H1 (cell line): ENCODE data around the gene MAGI1. TPM values are rescaled to one million over a fixed set of nuclear protein-coding genes. Genes with fewer than 3 reads are reported as not detected.

Source experiments
- CTCF ChIA-PET: fragments of 300-600 bp; sonication (Branson Sonifier 250); formaldehyde crosslinking; loops from one replicate; lab custom pipeline; 2021; ENCODE audit not compliant: partially characterized antibody; lab: Charles Lee
- POLR2A ChIA-PET: fragments of 300-600 bp; sonication (Branson Sonifier 250); formaldehyde crosslinking; loops from one replicate; lab custom pipeline; 2021; ENCODE audit warnings: inconsistent platforms; ENCODE audit not compliant: partially characterized antibody; lab: Charles Lee
- DNase-seq, 2 experiments: peaks; one replicate each; pipeline versions ENCODE4 v3.0.0 to v3.0.0-alpha.2; 2010 to 2022; ENCODE audit warnings: low spot score in 2 of 2, low read depth in 1 of 2, mixed read lengths in 1 of 2
- FAIRE-seq: peaks from 2 replicates; lab custom pipeline; 2011; peaks lifted over from hg19 to GRCh38; lab: Jason Lieb, UNC
- H2AFZ ChIP-seq: 2 replicates; pipeline ENCODE4 v1.8.1; 2012; ENCODE audit warnings: low read length, inconsistent platforms
- H2AK5ac ChIP-seq: 2 replicates; pipeline ENCODE4 v1.6.1; 2013; ENCODE audit warnings: low read depth, low read length
- H2BK120ac ChIP-seq: replicated peaks from 2 replicates; pipeline ENCODE3; 2013; ENCODE audit warnings: low read depth, low read length, inconsistent platforms
- H2BK12ac ChIP-seq: 2 replicates; pipeline ENCODE4 v1.6.1; 2013; ENCODE audit warnings: low read depth, low read length
- H2BK15ac ChIP-seq: 2 replicates; pipeline ENCODE4 v1.6.1; 2013; ENCODE audit warnings: low read length
- H2BK20ac ChIP-seq: 2 replicates; pipeline ENCODE4 v1.6.1; 2013; ENCODE audit warnings: low read length
- H2BK5ac ChIP-seq: 2 replicates; pipeline ENCODE4 v1.6.1; 2013; ENCODE audit warnings: low read depth, low read length
- H3K14ac ChIP-seq: 2 replicates; pipeline ENCODE4 v1.6.1; 2013; ENCODE audit warnings: inconsistent platforms; ENCODE audit not compliant: insufficient read length
- H3K18ac ChIP-seq: 2 replicates; pipeline ENCODE4 v1.6.1; 2013; ENCODE audit warnings: low read length; ENCODE audit errors: extremely low read depth
- H3K23ac ChIP-seq: 2 replicates; pipeline ENCODE4 v1.6.1; 2013; ENCODE audit warnings: inconsistent platforms; ENCODE audit not compliant: insufficient read length
- H3K23me2 ChIP-seq: 2 replicates; pipeline ENCODE4 v1.6.1; 2013; ENCODE audit warnings: low read depth, low read length
- H3K27ac ChIP-seq: 2 replicates; pipeline ENCODE4 v1.6.1; 2011; ENCODE audit warnings: low read depth, low read length, inconsistent platforms
- H3K27me3 ChIP-seq, 4 experiments: replicated peaks in 1 of 4; 1 replicate in 1 of 4; 2 replicates in 3 of 4; pipeline versions ENCODE4 v1.6.1 to v1.8.1; 2011 to 2013; ENCODE audit warnings: low read length in 3 of 4, mild to moderate bottlenecking in 3 of 4, inconsistent platforms in 2 of 4, mixed read lengths in 2 of 4, moderate library complexity in 1 of 4; ENCODE audit not compliant: control insufficient read depth in 3 of 4, insufficient read depth in 3 of 4; ENCODE audit errors: extremely low read depth in 1 of 4
- H3K36me3 ChIP-seq, 4 experiments: 2 replicates each; pipeline versions ENCODE4 v1.6.1 to v1.8.1; 2011 to 2013; ENCODE audit warnings: mild to moderate bottlenecking in 4 of 4, low read length in 3 of 4, moderate library complexity in 2 of 4, control low read depth in 1 of 4, inconsistent platforms in 1 of 4; ENCODE audit not compliant: insufficient read depth in 4 of 4, control insufficient read depth in 2 of 4
- H3K4ac ChIP-seq: replicated peaks from 2 replicates; pipeline ENCODE3; 2013; ENCODE audit warnings: low read length, low read depth, mixed read lengths, inconsistent platforms; ENCODE audit not compliant: insufficient read length
- H3K4me1 ChIP-seq, 4 experiments: replicated peaks in 1 of 4; 1 replicate in 1 of 4; 2 replicates in 3 of 4; pipeline versions ENCODE4 v1.6.1 to v1.8.1; 2011 to 2013; ENCODE audit warnings: low read length in 3 of 4, inconsistent platforms in 2 of 4, mixed read lengths in 1 of 4; ENCODE audit not compliant: insufficient read depth in 4 of 4, control insufficient read depth in 3 of 4
- H3K4me2 ChIP-seq, 2 experiments: 2 replicates each; pipeline versions ENCODE4 v1.6.1 to v1.8.1; 2011 to 2013; ENCODE audit warnings: low read depth in 2 of 2, low read length in 2 of 2, control low read depth in 1 of 2, inconsistent platforms in 1 of 2, mild to moderate bottlenecking in 1 of 2; ENCODE audit not compliant: insufficient read depth in 1 of 2
- H3K4me3 ChIP-seq, 4 experiments: fragments of 200-600, 300-600 bp in 1 of 4; sonication (generic), shearing (Covaris generic), sonication (Bioruptor Twin) in 1 of 4; 2 replicates each; pipeline versions ENCODE4 v1.5.1 to v1.8.1; 2011 to 2016; ENCODE audit warnings: low read length in 4 of 4, low read depth in 3 of 4, control low read depth in 2 of 4, inconsistent platforms in 2 of 4, mild to moderate bottlenecking in 2 of 4, mixed read lengths in 1 of 4, moderate library complexity in 1 of 4; ENCODE audit not compliant: insufficient read depth in 2 of 4; ENCODE audit errors: extremely low read depth in 1 of 4
- H3K56ac ChIP-seq: replicated peaks from 2 replicates; pipeline ENCODE3; 2013; ENCODE audit warnings: low read depth, mild to moderate bottlenecking, mixed read lengths, low read length, inconsistent platforms; ENCODE audit not compliant: insufficient read length
- H3K79me1 ChIP-seq: 2 replicates; pipeline ENCODE4 v1.6.1; 2013; ENCODE audit warnings: low read depth, low read length, control low read depth
- H3K79me2 ChIP-seq, 2 experiments: 2 replicates each; pipeline versions ENCODE4 v1.6.1 to v1.8.1; 2012 to 2013; ENCODE audit warnings: low read length in 2 of 2, mild to moderate bottlenecking in 2 of 2, inconsistent platforms in 1 of 2; ENCODE audit not compliant: insufficient read depth in 2 of 2, control insufficient read depth in 1 of 2
- H3K9ac ChIP-seq, 4 experiments: replicated peaks in 1 of 4; 1 replicate in 1 of 4; 2 replicates in 3 of 4; pipeline versions ENCODE4 v1.6.1 to v1.8.1; 2011 to 2013; ENCODE audit warnings: low read depth in 3 of 4, low read length in 3 of 4, control low read depth in 2 of 4, mild to moderate bottlenecking in 2 of 4, moderate library complexity in 2 of 4, inconsistent platforms in 1 of 4; ENCODE audit errors: extremely low read depth in 1 of 4
- H3K9me3 ChIP-seq, 2 experiments: 2 replicates each; pipeline versions ENCODE4 v1.6.1 to v1.8.1; 2012 to 2013; ENCODE audit warnings: mild to moderate bottlenecking in 2 of 2, moderate library complexity in 2 of 2, control low read depth in 1 of 2, inconsistent platforms in 1 of 2, low read depth in 1 of 2, low read length in 1 of 2, mixed read lengths in 1 of 2; ENCODE audit not compliant: insufficient read depth in 2 of 2
- H4K20me1 ChIP-seq, 2 experiments: replicated peaks in 1 of 2; 2 replicates each; pipeline versions ENCODE3 to v1.8.1; 2011 to 2013; ENCODE audit warnings: inconsistent platforms in 2 of 2, low read length in 2 of 2, mild to moderate bottlenecking in 1 of 2; ENCODE audit not compliant: insufficient read depth in 2 of 2, control insufficient read depth in 1 of 2
- H4K5ac ChIP-seq: 2 replicates; pipeline ENCODE4 v1.6.1; 2013; ENCODE audit warnings: low read length, low read depth, mixed read lengths, inconsistent platforms; ENCODE audit not compliant: insufficient read length
- H4K8ac ChIP-seq: 2 replicates; pipeline ENCODE4 v1.8.0; 2013; ENCODE audit warnings: mild to moderate bottlenecking, moderate library complexity, low read length, inconsistent platforms; ENCODE audit not compliant: insufficient read depth; ENCODE audit errors: extremely low read depth
- H4K91ac ChIP-seq: replicated peaks from 2 replicates; pipeline ENCODE3; 2013; ENCODE audit warnings: low read length, mixed read lengths, inconsistent platforms; ENCODE audit not compliant: insufficient read length
- ASH2L ChIP-seq: fragments of 200-600, 300-600 bp; sonication (generic); IDR thresholded peaks from one replicate; pipeline ENCODE4 v1.7.1; 2017; ENCODE audit warnings: low read length
- BCL11A ChIP-seq, 2 experiments: IDR thresholded peaks; one replicate each; pipeline ENCODE4 v1.6.1; 2011; ENCODE audit warnings: low read depth in 2 of 2, low read length in 2 of 2, mild to moderate bottlenecking in 2 of 2
- GTF2F1 ChIP-seq: IDR thresholded peaks from 2 replicates; pipeline ENCODE4 v1.6.1; 2012; ENCODE audit warnings: low read depth, low read length, improper control_type of control experiment, borderline replicate concordance
- HDAC6 ChIP-seq: IDR thresholded peaks from one replicate; pipeline ENCODE4 v1.7.1; 2012; ENCODE audit warnings: low read depth, mild to moderate bottlenecking, inconsistent platforms, low read length, moderate library complexity
- JUN ChIP-seq: IDR thresholded peaks from 2 replicates; pipeline ENCODE4 v1.6.1; 2011; ENCODE audit warnings: low read depth, mild to moderate bottlenecking, improper control_type of control experiment, low read length
- KDM5A ChIP-seq: fragments of 200-600 bp; IDR thresholded peaks from 2 replicates; pipeline ENCODE4 v1.7.1; 2012; ENCODE audit warnings: mild to moderate bottlenecking, low read length, inconsistent platforms, mixed read lengths
- POLR2AphosphoS5 ChIP-seq: IDR thresholded peaks from 2 replicates; pipeline ENCODE4 v1.6.1; 2011; ENCODE audit warnings: low read depth, low read length
- POU5F1 ChIP-seq: IDR thresholded peaks from 2 replicates; pipeline ENCODE4 v1.6.1; 2011; ENCODE audit warnings: low read depth, mild to moderate bottlenecking, low read length, moderate library complexity
- RFX5 ChIP-seq: IDR thresholded peaks from 2 replicates; pipeline ENCODE4 v1.6.1; 2011; ENCODE audit warnings: low read depth, low read length, improper control_type of control experiment, borderline replicate concordance
- SIRT6 ChIP-seq: IDR thresholded peaks from one replicate; pipeline ENCODE4 v1.7.1; 2012; ENCODE audit warnings: low read length, inconsistent platforms
- SP2 ChIP-seq: IDR thresholded peaks from 2 replicates; pipeline ENCODE4 v1.6.1; 2012; ENCODE audit warnings: mild to moderate bottlenecking, low read length, inconsistent platforms
- SRF ChIP-seq: IDR thresholded peaks from 2 replicates; pipeline ENCODE4 v1.6.1; 2011; ENCODE audit warnings: mild to moderate bottlenecking, low read depth, low read length, moderate library complexity
- TBP ChIP-seq: IDR thresholded peaks from 2 replicates; pipeline ENCODE4 v1.6.1; 2011; ENCODE audit warnings: low read depth, low read length, improper control_type of control experiment
- TEAD4 ChIP-seq: IDR thresholded peaks from 2 replicates; pipeline ENCODE4 v1.6.1; 2012; ENCODE audit warnings: low read depth, low read length, inconsistent platforms, mixed read lengths
- WGBS, 2 experiments: shearing (Covaris generic) in 1 of 2; methylation state at CpG; one replicate each; pipeline versions ENCODE4 v1.1.6 to v1.1.7; 2013 to 2015; ENCODE audit warnings: low lambda C conversion rate in 2 of 2, mixed read lengths in 2 of 2, inconsistent platforms in 1 of 2, low coverage in 1 of 2, missing lambda C conversion rate in 1 of 2; ENCODE audit not compliant: insufficient replicate concordance in 2 of 2, insufficient coverage in 1 of 2, insufficient read length in 1 of 2; ENCODE audit errors: extremely low coverage in 1 of 2, missing lambda C conversion rate in 1 of 2; 5-methylcytosine and 5-hydroxymethylcytosine counted together
- polyA plus RNA-seq, 7 experiments: library from polyadenylated mRNA; depleted of rRNA in 3 of 7; stranded (reverse) in 5 of 7; unstranded in 2 of 7; fragments of >200 nt in 5 of 7; fragments of 200-250 nt in 2 of 7; gene quantifications; 1 replicate in 5 of 7; 2 replicates in 1 of 7; 4 replicates in 1 of 7; pipeline versions ENCODE4 v1.2.1 to v1.2.3, GENCODE V29; 2011 to 2013; ENCODE audit warnings: missing spikeins in 2 of 7, mixed read lengths in 2 of 7
- total RNA-seq: library from RNA; stranded (reverse); fragmentation: NEBNext Ultra II Directional; extraction: Animal tissue kit (Norgen Biotek cat#: 25700); gene quantifications from 2 replicates; pipeline ENCODE4 v1.2.1, GENCODE V29; 2021
- TF ChIP-seq, protein P1 (sequence below): IDR thresholded peaks from 2 replicates; pipeline ENCODE4 v1.6.1; 2011; ENCODE audit warnings: low read depth, mild to moderate bottlenecking, low read length; ENCODE audit not compliant: insufficient read depth

The MAGI1 gene
- total and polyA plus RNA-seq, 2 of the 8 experiments (the other 6 are each of a cell fraction or from before 2014, with no cell fraction given): 19.8 to 78.0 TPM

DNA sequence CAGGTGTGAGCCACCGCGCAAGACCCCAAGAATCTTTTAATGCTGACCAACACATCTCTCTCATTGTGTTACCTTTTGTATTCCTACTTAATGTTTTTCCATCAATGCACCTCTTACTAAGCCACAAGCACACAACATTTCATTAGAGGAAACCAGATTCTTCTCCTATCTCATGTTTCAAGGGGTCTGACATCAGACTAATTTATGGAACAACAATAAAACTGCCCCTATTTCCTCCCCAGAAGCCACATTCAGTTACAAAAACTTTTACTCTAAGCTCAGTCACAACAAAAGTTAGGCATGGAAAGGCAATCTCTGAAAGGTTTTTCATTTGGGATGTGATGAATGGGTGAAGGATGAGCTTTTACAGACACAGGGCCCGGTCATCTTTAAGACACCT lies 251.8 kb downstream of the MAGI1 start:
- CTCF ChIA-PET: interaction anchor here (1.1 to 3.3 kb wide), 2 partner anchors 12 to 350 kb away, joined by 3 to 10 read pairs; no protein-coding TSS in a partner anchor
- no peak for TF ChIP-seq POU5F1
- TF ChIP-seq TEAD4: no peak
- no peak for TF ChIP-seq GTF2F1
- TF ChIP-seq TBP: no peak
- TF ChIP-seq SRF: no peak
- TF ChIP-seq ASH2L: no peak
- no peak for TF ChIP-seq RFX5
- TF ChIP-seq SIRT6: no peak
- TF ChIP-seq SP2: no peak
- TF ChIP-seq JUN: no peak
- no peak for TF ChIP-seq BCL11A (IDR thresholded peaks at IDR 0.05; ENCODE audit: low read depth in 2 of 2, low read length in 2 of 2)
- TF ChIP-seq, protein P1, sequence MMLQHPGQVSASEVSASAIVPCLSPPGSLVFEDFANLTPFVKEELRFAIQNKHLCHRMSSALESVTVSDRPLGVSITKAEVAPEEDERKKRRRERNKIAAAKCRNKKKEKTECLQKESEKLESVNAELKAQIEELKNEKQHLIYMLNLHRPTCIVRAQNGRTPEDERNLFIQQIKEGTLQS: no peak
- no peak for TF ChIP-seq KDM5A
- no peak for TF ChIP-seq POLR2AphosphoS5
- no peak for TF ChIP-seq HDAC6

More for the DNA sequence above, 251.8 kb downstream of the MAGI1 start:
- Histone ChIP-seq H3K79me2 (peaks cover 0 to 14% of the 10 kb centered on the region in 2 experiments; a peak in 1 of 4 replicates), H4K91ac (no peak overlapping the region), H4K20me1 (no peaks in the 10 kb centered on the region), H3K9me3 (no peaks in the 10 kb centered on the region), H2BK120ac (no peak overlapping the region), H3K9ac (no peak overlapping the region), H3K4ac (no peak overlapping the region), H2AFZ (no peak overlapping the region), H3K4me3 (no peak overlapping the region), H2BK5ac (no peak overlapping the region), H3K27me3 (no peaks in the 10 kb centered on the region), H4K5ac (no peak overlapping the region), H4K8ac (no peak overlapping the region), H3K56ac (no peak overlapping the region), H3K36me3 (no peaks in the 10 kb centered on the region), H3K14ac (no peak overlapping the region), H2BK20ac (no peak overlapping the region), H3K18ac (no peak overlapping the region), H3K27ac (no peak overlapping the region), H3K4me1 (peaks cover 0 to 2% (median 0%) of the 10 kb centered on the region in 4 experiments; a peak in 1 of 7 replicates), H2BK15ac (no peak overlapping the region), H2AK5ac (no peak overlapping the region), H3K4me2 (no peak overlapping the region), H3K23ac (no peak overlapping the region), H3K79me1 (0 out of 2 replicates have a peak, but pooled peaks cover 3% of the 10 kb centered on the region), H3K23me2 (no peaks in the 10 kb centered on the region), H2BK12ac (no peak overlapping the region)
- FAIRE-seq (no peak), DNase-seq (no peak)
- POLR2A ChIA-PET: interaction anchor here (0.7 kb wide), 1 partner anchor 71 kb away, joined by 3 read pairs; no protein-coding TSS in a partner anchor
- WGBS, 2 experiments: 98% methylated on average over 3 of the region's 3 CpGs; no CpG with 5 or more reads in 1 of the 2 experiments
